ENCODE measurements around the gene CA7.

- TF ChIP-seq POLR2A (IDR thresholded peaks at IDR 0.05) (peak; percentile 44 to 47), CTCF (IDR thresholded peaks at IDR 0.05) (peak in 1 of 4 experiments; percentile 16), POLR2AphosphoS5 (IDR thresholded peaks at IDR 0.05) (peak; percentile 31)
Observed at GRCh38 chr16:66880288-66881013, 36.2 kb downstream of the CA7 start, which contains the start of gene PDP2.
